ENCODE measurements around the gene TIMM44.

DNA sequence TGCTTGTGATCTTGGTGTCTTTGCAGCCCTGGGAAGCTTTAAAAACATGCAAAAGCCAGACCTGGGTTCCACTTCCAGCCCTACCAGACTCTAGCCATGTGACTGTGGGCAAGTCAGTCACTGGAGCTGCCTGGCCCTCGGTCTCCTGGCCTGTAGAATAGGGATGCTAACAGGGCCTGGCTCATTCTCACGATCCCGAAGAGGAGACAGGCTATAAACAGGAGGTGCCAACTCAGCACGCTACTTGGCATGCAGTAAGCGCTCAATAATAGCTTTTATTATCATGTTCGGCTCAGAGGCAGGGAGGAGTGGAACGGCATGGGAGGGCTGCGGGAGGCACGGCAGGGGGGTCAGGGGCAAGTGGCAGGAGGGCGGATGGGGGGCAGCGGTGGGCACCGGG, 19.2 kb downstream of the TIMM44 start:
- no peak for TF ChIP-seq POLR2A (IDR thresholded peaks at IDR 0.05; ENCODE audit: low read length)
- no peak for TF ChIP-seq GATA1 (IDR thresholded peaks at IDR 0.05; ENCODE audit: low read depth, low read length)
